ENCODE measurements around the gene MALSU1. TPM values are rescaled to one million over a fixed set of nuclear protein-coding genes. Genes with fewer than 3 reads are reported as not detected.
"Not testable (repeated sequence)": the region's sequence is repeated elsewhere in the genome, so short reads cannot be mapped to it uniquely, and the experiment has no call there.

Gene MALSU1
- total and polyA plus RNA-seq, 7 donors, result 65.2 to 109 (median 89.2) TPM

DNA sequence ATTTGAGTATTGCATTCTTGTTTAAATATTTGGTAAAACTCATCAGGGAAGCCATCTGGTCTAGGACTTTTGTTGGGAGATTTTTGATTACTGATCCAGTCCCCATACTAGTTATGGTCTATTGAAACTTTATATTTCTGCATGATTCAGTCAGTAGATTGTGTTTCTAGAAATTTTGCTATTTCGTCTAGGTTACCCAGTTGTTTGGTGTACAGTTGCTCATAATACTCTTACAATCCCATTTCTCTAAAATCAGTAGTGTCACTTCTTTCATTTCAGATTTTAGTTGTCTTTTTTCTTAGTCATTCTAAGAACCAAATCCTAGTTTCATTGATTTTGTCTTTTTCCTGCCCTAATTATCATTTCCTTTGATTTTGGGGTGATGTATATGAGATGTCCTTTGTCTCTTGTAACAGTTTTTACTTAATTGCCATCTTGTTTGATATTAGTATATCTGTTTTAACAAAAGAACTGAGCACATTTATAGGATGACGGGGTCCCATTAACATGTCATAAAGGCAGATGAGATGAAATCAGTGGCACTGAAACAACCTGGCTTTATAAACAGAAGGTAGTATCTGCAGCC, 7.9 kb downstream of the MALSU1 start:
- Histone ChIP-seq H3K27ac (no peak overlapping the region), H3K4me3 (no peak overlapping the region), H3K4me1 (peaks cover 9% of the 10 kb centered on the region), H3K9me3 (no peaks in the 10 kb centered on the region), H3K36me3 (ENCODE audit: insufficient read depth in 1 of 2, low read depth in 1 of 2) (peaks cover 8 to 66% of the 10 kb centered on the region in 2 donors), H3K27me3 (ENCODE audit: insufficient read depth in 3 of 3, low read length in 2 of 3) (no peaks in the 10 kb centered on the region)
- TF ChIP-seq, protein P1, sequence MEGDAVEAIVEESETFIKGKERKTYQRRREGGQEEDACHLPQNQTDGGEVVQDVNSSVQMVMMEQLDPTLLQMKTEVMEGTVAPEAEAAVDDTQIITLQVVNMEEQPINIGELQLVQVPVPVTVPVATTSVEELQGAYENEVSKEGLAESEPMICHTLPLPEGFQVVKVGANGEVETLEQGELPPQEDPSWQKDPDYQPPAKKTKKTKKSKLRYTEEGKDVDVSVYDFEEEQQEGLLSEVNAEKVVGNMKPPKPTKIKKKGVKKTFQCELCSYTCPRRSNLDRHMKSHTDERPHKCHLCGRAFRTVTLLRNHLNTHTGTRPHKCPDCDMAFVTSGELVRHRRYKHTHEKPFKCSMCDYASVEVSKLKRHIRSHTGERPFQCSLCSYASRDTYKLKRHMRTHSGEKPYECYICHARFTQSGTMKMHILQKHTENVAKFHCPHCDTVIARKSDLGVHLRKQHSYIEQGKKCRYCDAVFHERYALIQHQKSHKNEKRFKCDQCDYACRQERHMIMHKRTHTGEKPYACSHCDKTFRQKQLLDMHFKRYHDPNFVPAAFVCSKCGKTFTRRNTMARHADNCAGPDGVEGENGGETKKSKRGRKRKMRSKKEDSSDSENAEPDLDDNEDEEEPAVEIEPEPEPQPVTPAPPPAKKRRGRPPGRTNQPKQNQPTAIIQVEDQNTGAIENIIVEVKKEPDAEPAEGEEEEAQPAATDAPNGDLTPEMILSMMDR (IDR thresholded peaks at IDR 0.05), result no peak
- ATAC-seq, result no peak
- 91 to 93% (median 91%) methylated on average over 2 of the region's 2 CpGs for WGBS, 3 donors
- no peak for DNase-seq
- intact Hi-C loops (cut with DNase I), result no loop called here

DNA sequence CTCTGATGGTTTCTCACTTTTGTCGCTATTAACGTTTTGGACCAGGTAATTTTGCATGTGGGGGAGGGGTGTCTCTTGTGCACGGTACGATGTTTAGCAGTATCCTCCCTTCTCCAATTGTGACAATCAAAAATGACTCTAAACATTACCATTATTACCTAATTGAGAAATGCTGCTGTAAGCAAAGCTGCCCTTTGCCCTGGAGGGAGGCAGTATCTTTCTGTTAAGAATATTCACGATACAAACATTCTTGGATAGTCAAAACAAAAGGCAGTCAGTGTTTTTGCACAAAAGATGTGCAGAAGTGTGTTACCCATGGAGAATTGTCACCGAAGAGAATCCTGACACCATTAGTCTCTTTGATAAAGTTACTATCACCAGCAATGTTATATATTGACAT, 9.6 kb downstream of the MALSU1 start:
- no peak overlapping the region for H3K27ac ChIP-seq
- peaks cover 4% of the 10 kb centered on the region for H3K4me1 ChIP-seq
- TF ChIP-seq, protein P1 (IDR thresholded peaks at IDR 0.05), result no peak
- ATAC-seq, result no peak
- H3K36me3 ChIP-seq (ENCODE audit: insufficient read depth in 1 of 2, low read depth in 1 of 2), result peaks cover 5 to 51% of the 10 kb centered on the region in 2 donors
- DNase-seq, result no peak
- intact Hi-C loops (cut with DNase I), result no loop called here
- H3K4me3 ChIP-seq, result no peak overlapping the region
- WGBS, 3 donors, result 83 to 89% (median 86%) methylated on average over 6 of the region's 6 CpGs
- no peaks in the 10 kb centered on the region for H3K9me3 ChIP-seq
- H3K27me3 ChIP-seq (ENCODE audit: insufficient read depth in 3 of 3, low read length in 2 of 3), result no peaks in the 10 kb centered on the region

DNA sequence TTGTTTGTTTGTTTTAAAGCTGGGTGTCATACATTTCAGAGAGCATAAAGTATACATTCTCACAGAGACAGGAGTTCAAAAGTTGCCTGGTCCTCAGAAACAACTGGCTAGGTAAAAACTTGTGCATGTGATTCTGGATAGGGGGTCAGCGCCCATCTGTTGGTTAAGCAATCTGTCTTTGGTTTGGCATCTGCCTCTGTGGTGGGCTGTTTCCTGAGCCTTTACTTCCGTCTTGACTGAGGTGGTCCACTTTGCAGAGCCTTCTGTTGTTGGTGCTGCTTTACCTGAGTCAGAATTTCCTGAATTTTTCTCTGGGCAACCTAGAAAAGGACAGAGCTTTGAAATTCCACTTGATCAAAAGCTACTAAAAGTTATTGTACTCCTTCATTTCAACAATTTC, 13.0 kb downstream of the MALSU1 start:
- DNase-seq; H3K4me3 ChIP-seq; H3K27ac ChIP-seq; H3K9me3 ChIP-seq; intact Hi-C loops (cut with DNase I); ATAC-seq; H3K27me3 ChIP-seq (ENCODE audit: insufficient read depth in 3 of 3, low read length in 2 of 3): not testable (repeated sequence)
- WGBS, 3 donors, result 84 to 89% (median 89%) methylated on average over 2 of the region's 2 CpGs
- Histone ChIP-seq H3K36me3 (ENCODE audit: insufficient read depth in 1 of 2, low read depth in 1 of 2) (peaks cover 5 to 38% of the 10 kb centered on the region in 2 donors), H3K4me1 (peaks cover 12% of the 10 kb centered on the region)

DNA sequence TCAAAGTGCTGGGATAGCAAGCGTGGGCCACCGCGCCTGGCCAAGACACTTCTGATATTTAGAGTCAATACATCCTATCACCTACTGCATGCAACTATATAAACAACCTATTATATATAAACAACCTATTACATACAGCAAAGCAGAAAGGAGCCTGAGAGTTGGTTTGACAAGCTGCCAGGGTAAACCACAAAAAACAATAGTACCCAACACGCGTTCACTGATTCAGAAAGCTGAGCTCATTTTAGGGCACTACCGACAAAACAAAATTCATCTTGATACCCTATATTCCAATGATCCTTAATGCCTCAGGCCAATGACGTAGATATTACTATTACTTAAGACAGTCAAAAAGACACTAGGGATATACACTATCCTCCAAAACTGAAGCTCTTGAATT, 16.2 kb downstream of the MALSU1 start:
- no peak overlapping the region for H3K27ac ChIP-seq
- H3K4me1 ChIP-seq, result peaks cover 12% of the 10 kb centered on the region

DNA sequence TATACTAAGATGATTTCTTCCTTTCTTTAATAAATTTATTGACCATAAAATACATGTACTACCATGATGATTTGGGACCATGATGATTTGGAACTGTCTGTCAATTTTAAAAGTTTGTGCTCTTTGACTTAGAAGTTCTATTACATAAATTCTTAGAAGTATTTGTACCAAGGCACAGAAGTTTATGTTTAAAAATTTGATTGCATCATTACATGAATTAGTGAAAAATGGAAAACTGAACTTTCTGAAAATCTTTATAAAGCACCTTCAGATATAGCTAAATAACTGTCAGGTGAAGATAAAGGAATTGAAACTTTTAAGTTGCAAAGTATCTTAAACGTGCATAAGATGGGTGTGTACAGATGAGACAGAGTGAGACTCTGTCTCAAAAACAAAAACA, 32.0 kb downstream of the MALSU1 start:
- no peak for ATAC-seq

More for the DNA sequence above, 16.2 kb downstream of the MALSU1 start:
- Histone ChIP-seq H3K27me3 (ENCODE audit: insufficient read depth in 3 of 3, low read length in 2 of 3) (no peaks in the 10 kb centered on the region), H3K4me3 (no peak overlapping the region), H3K36me3 (ENCODE audit: insufficient read depth in 1 of 2, low read depth in 1 of 2) (peaks cover 0 to 11% of the 10 kb centered on the region in 2 donors), H3K9me3 (no peaks in the 10 kb centered on the region)
- intact Hi-C loops (cut with DNase I), result no loop called here
- 84 to 89% (median 86%) methylated on average over 7 of the region's 7 CpGs for WGBS, 3 donors
- no peak for DNase-seq
- TF ChIP-seq, protein P1 (IDR thresholded peaks at IDR 0.05), result no peak
- no peak for ATAC-seq

More for the DNA sequence above, 32.0 kb downstream of the MALSU1 start:
- H3K27me3 ChIP-seq (ENCODE audit: insufficient read depth in 3 of 3, low read length in 2 of 3), result no peaks in the 10 kb centered on the region
- H3K4me3 ChIP-seq, result no peak overlapping the region
- H3K4me1 ChIP-seq, result peaks cover 4% of the 10 kb centered on the region
- H3K27ac ChIP-seq, result no peak overlapping the region
- intact Hi-C loops (cut with DNase I), result no loop called here
- no peak for DNase-seq
- no peaks in the 10 kb centered on the region for H3K36me3 ChIP-seq (ENCODE audit: insufficient read depth in 1 of 2, low read depth in 1 of 2)
- WGBS, 3 donors, result 84 to 95% (median 89%) methylated on average over 1 of the region's 1 CpG
- TF ChIP-seq, protein P1 (IDR thresholded peaks at IDR 0.05), result no peak
- H3K9me3 ChIP-seq, result no peaks in the 10 kb centered on the region

Data from psoas muscle (tissue), 8 donors.